GM12801 (cell line): ENCODE measurements around the gene CORO2B.

ENCODE experiments used
- TF ChIP-seq, protein P1 (sequence below): IDR thresholded peaks from one replicate; pipeline ENCODE4 v1.5.1; 2011; ENCODE audit warnings: control low read depth; ENCODE audit not compliant: insufficient read length; ENCODE audit errors: extremely low read depth

The CORO2B gene

DNA sequence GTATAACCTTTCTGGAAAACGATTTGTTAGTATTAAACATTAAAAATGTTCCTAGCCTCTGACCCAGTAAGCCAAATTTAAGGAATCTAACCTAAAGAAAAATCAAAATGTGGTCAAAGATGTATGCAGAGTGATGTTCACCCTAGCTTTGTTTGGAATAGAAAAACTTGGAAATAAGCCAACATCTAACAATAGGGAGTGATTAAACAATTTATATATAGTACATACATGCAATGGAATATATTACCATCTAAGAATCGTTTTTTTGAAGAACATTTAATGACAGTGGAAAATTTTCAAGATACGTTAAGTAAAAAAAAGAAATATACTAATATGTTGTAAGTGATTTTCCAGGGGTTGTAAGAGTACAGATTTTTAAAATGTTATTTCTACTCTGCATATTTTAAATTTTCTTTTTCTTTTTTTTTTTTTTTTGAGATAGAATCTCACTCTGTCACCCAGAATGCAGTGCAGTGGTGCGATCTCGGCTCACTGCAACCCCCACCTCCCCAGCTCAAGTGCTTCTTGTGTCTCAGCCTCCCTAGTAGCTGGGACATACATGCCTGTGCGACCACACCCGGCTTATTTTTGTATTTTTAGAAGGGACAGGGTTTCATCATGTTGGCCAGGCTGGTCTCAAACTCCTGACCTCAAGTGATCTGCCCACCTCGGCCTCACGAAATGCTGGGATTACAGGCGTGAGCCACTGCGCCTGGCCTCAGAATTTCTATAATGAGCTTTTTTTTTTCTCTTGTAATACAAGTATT, 187.0 kb downstream of the CORO2B start:
- TF ChIP-seq, protein P1, sequence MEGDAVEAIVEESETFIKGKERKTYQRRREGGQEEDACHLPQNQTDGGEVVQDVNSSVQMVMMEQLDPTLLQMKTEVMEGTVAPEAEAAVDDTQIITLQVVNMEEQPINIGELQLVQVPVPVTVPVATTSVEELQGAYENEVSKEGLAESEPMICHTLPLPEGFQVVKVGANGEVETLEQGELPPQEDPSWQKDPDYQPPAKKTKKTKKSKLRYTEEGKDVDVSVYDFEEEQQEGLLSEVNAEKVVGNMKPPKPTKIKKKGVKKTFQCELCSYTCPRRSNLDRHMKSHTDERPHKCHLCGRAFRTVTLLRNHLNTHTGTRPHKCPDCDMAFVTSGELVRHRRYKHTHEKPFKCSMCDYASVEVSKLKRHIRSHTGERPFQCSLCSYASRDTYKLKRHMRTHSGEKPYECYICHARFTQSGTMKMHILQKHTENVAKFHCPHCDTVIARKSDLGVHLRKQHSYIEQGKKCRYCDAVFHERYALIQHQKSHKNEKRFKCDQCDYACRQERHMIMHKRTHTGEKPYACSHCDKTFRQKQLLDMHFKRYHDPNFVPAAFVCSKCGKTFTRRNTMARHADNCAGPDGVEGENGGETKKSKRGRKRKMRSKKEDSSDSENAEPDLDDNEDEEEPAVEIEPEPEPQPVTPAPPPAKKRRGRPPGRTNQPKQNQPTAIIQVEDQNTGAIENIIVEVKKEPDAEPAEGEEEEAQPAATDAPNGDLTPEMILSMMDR, result no peak

DNA sequence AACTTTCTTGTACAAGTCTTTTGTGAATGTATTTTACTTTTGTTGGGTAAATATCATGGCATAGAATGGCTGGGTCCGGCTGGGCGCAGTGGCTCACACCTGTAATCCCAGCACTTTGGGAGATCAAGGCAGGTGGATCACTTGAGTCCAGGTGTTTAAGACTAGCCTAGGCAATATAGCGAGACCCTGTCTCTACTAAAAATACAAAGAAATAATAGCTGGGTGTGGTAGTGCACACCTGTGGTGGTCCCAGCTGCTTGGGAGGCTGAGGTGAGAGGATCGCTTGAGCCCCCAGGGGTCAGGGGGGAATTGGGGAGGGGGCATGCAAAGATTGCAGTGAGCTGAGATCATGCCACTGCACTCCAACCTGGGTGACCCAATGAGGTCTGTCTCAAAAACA, 189.0 kb downstream of the CORO2B start:
- TF ChIP-seq, protein P1, result no peak

DNA sequence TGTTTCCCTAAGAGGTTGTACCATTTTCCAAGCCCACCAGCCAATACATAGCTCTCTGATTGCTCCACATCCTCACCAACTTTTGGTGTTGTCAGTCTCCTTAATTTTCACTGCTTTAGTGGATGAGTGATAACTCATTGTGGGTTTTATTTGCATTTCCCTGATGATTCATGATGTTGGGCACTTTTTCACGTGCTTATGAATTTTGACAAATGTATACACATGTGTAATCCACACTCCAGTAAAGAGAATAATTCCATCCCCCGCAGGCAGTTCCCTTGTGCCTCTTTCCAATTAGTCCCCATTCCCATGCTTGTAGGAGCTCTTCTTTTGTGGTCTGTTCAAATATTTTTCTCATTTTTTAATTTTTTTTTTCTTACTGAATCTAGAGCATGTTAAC, 189.5 kb downstream of the CORO2B start:
- TF ChIP-seq, protein P1, result no peak

DNA sequence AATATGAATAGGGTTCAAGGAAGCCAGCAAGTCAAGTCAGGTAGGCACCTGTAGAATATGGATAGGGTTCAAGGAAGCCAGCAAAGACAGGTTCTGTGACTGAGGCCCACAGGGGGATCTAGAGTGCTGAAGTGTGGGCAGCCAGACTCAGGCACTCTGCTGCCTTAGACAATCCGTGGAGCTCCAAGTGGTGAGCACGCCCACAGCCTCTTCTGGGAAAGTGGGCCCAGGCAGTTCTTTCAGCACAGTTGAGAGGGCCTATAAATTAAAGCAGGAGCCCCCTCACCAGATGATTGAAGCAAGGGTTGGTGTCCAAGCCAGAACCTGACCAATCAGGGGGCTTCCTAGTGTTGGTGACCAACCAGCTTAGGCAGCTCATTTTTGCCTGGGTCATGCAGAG, 190.9 kb downstream of the CORO2B start:
- TF ChIP-seq, protein P1, result no peak

DNA sequence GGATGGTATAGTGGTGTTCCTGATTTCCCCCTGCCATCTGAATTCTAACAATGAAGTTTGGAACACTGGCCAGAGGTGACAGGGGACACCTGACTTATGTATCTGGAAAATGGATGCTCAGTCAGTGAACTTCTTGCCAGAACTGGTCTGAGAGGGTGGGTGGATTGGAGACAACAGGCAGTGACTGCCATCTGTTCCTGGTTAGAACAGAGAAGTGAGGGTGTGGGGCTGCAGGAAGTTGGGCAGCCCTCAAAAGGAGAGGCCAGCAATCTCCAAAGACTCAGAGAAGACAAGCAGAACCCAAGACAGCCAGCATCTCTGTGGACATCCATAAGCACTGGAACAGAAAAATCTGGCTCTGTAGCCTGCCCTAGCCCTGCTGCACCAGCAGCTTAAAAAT, 191.4 kb downstream of the CORO2B start:
- TF ChIP-seq, protein P1, result no peak

DNA sequence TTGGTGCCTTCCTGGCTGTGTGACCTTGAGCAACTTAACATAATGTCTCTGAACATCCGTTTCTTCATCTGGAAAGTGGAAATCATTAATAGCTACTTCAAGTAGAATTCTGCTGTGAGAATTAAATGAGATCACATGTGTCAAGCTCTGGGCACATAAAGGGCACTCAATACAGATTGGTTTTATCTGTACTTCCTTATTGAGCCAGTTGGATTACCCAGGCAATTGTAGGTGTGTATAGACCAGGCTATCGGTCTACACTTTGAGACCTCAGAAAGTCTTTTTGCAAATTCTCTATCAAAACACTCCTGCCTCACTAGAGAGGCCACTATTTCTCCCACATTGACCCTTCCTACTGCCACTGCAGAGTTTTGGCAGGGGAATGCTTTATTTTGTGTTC, 194.2 kb downstream of the CORO2B start:
- TF ChIP-seq, protein P1, result no peak

DNA sequence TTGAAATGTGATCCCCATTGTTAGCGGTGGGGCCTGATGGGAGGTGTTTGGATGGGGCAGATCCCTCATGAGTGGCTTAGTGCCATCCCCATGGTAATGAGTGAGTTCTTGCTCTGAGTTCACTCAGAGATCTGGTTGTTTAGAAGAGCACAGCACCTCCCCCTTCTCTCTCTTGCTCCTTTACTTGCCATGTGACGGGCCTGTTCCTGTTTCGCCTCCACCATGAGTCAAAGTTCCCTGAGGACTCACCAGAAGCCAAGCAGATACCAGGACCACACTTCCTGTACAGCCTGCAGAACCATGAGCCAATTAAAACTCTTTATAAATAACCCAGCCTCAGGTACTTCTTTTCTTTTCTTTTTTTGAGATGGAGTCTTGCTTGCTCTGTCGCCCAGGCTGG, 195.3 kb downstream of the CORO2B start:
- TF ChIP-seq, protein P1, result no peak
